Measurements from ENCODE around the gene OR2B2. TPM values are rescaled to one million over a fixed set of nuclear protein-coding genes. Genes with fewer than 3 reads are reported as not detected.

Gene OR2B2
- total RNA-seq, 1 donor from 2014 or later, result not detected

DNA sequence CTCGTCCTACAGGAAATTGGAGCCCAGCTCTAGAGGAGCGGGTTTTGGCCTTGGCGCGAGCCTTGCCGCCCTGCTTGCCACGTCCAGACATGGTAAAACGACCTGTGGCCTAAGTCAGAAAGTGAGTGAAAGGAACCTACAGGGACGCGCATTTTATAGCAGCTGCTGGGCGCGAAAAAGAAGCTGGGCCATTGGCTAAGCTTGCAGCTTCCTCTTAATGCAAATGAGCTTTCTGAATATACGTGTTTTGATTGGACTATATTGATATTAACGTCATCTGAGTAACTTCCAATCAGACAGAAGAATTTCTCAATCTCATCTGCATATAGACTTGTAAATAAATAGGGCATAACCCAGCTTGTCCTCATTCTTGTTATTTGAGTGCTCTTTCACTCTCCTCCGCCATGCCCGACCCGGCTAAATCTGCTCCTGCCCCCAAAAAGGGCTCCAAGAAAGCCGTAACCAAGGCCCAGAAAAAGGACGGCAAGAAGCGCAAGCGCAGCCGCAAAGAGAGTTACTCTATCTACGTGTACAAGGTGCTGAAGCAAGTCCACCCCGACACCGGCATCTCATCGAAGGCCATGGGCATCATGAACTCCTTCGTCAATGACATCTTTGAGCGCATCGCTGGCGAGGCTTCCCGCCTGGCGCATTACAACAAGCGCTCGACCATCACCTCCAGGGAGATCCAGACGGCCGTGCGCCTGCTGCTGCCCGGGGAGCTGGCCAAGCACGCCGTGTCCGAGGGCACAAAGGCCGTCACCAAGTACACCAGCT lies 18.9 kb downstream of the OR2B2 start:
- DNase-seq (ENCODE audit: low spot score, unreplicated experiment), result peak; percentile 84
- no peak overlapping the region for H3K27ac Mint-ChIP-seq
- TF ChIP-seq, protein P1, sequence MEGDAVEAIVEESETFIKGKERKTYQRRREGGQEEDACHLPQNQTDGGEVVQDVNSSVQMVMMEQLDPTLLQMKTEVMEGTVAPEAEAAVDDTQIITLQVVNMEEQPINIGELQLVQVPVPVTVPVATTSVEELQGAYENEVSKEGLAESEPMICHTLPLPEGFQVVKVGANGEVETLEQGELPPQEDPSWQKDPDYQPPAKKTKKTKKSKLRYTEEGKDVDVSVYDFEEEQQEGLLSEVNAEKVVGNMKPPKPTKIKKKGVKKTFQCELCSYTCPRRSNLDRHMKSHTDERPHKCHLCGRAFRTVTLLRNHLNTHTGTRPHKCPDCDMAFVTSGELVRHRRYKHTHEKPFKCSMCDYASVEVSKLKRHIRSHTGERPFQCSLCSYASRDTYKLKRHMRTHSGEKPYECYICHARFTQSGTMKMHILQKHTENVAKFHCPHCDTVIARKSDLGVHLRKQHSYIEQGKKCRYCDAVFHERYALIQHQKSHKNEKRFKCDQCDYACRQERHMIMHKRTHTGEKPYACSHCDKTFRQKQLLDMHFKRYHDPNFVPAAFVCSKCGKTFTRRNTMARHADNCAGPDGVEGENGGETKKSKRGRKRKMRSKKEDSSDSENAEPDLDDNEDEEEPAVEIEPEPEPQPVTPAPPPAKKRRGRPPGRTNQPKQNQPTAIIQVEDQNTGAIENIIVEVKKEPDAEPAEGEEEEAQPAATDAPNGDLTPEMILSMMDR (IDR thresholded peaks at IDR 0.05; ENCODE audit: unreplicated experiment), result no peak
- no peaks in the 10 kb centered on the region for H3K9me3 Mint-ChIP-seq (ENCODE audit: low read depth)
- H3K4me3 Mint-ChIP-seq (ENCODE audit: low read depth), result no peak overlapping the region
- H3K36me3 Mint-ChIP-seq (ENCODE audit: insufficient read depth), result no peaks in the 10 kb centered on the region
- peaks cover 34% of the 10 kb centered on the region for H3K4me1 Mint-ChIP-seq (ENCODE audit: low read depth)
- H3K27me3 Mint-ChIP-seq, result no peaks in the 10 kb centered on the region

DNA sequence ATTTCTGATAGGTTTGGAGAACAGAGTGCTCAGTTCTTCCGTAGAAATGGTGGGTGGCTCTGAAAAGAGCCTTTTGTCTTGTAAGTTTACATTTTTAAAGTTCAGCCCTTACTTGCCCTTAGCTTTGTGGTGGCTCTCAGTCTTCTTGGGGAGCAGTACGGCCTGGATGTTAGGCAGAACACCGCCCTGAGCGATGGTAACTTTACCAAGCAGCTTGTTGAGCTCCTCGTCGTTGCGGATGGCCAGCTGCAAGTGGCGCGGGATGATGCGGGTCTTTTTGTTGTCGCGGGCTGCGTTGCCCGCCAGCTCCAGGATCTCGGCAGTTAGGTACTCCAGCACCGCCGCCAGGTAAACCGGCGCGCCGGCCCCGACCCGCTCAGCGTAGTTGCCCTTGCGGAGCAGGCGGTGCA lies 19.5 kb downstream of the OR2B2 start:
- Mint-ChIP-seq H3K4me3 (ENCODE audit: low read depth) (no peak overlapping the region), H3K4me1 (ENCODE audit: low read depth) (peaks cover 34% of the 10 kb centered on the region), H3K27ac (no peak overlapping the region), H3K36me3 (ENCODE audit: insufficient read depth) (no peaks in the 10 kb centered on the region), H3K9me3 (ENCODE audit: low read depth) (no peaks in the 10 kb centered on the region), H3K27me3 (no peaks in the 10 kb centered on the region)
- no peak for DNase-seq (ENCODE audit: low spot score, unreplicated experiment)
- TF ChIP-seq, protein P1 (IDR thresholded peaks at IDR 0.05; ENCODE audit: unreplicated experiment), result no peak

DNA sequence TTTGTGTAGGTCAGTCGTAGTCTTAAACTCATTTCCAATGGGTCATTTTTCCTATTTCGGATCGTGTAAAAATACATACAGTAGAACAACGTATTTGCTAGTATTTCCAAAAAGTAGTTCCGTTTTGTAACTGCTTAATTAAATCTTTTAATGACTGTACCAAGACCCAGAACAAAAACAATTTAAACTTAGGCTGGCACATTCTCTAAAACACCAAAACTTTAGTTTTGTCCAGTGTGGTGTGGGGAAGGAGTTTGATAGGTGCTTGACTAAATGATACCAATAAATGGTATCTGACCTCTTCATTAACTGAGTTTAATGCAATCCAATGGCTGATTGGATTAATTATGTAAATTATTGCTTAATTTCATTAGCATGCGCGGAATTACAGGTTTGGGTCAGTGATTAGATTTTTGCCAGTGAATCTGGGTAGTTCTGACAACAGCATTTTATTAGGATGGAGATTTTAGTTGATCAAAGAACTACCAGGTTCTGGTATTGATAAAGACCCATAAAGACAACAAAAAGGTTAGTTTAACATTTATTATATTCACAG lies 20.8 kb downstream of the OR2B2 start:
- Mint-ChIP-seq H3K36me3 (ENCODE audit: insufficient read depth) (no peaks in the 10 kb centered on the region), H3K9me3 (ENCODE audit: low read depth) (no peaks in the 10 kb centered on the region), H3K4me3 (ENCODE audit: low read depth) (no peak overlapping the region), H3K27ac (no peak overlapping the region), H3K4me1 (ENCODE audit: low read depth) (peaks cover 33% of the 10 kb centered on the region), H3K27me3 (no peaks in the 10 kb centered on the region)
- no peak for DNase-seq (ENCODE audit: low spot score, unreplicated experiment)
- TF ChIP-seq, protein P1 (IDR thresholded peaks at IDR 0.05; ENCODE audit: unreplicated experiment), result no peak

DNA sequence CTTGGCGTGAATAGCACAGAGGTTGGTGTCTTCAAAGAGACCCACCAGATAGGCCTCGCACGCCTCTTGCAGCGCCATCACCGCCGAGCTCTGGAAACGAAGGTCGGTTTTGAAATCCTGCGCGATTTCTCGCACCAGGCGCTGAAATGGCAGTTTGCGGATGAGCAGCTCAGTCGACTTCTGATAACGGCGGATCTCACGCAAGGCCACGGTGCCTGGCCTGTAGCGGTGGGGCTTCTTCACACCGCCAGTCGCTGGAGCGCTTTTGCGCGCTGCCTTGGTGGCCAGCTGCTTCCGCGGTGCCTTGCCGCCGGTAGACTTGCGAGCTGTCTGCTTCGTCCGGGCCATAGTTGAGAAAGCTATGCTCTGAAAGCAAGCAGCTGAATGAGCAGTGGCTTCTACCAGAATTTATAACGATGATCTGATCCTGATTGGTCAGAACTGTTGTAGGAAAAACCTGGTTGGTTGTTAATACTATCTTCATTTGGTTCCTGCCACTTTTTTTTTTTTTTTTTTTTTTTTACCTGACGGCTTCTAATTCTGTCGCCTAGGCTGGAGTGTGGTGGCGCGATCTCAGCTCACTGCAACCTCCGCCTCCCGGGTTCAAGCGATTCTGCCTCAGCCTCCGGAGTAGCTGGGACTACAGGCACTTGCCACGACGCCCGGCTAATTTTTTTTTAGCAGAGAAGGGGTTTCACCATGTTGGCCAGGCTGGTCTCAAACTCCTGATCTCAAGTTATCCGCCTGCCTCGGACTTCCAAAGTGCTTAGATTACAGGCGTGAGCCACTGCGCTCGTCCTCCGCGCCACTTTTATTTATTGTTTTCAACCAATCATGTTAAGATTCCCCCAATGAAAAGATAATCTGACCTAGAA lies 21.5 kb downstream of the OR2B2 start:
- no peak overlapping the region for H3K27ac Mint-ChIP-seq
- no peaks in the 10 kb centered on the region for H3K27me3 Mint-ChIP-seq

More for the DNA sequence above, 21.5 kb downstream of the OR2B2 start:
- Mint-ChIP-seq H3K9me3 (ENCODE audit: low read depth) (no peaks in the 10 kb centered on the region), H3K36me3 (ENCODE audit: insufficient read depth) (no peaks in the 10 kb centered on the region), H3K4me1 (ENCODE audit: low read depth) (peaks cover 30% of the 10 kb centered on the region), H3K4me3 (ENCODE audit: low read depth) (no peak overlapping the region)
- DNase-seq (ENCODE audit: low spot score, unreplicated experiment), result no peak
- TF ChIP-seq, protein P1 (IDR thresholded peaks at IDR 0.05; ENCODE audit: unreplicated experiment), result no peak
